DMS 273 treated with DMSO at 0.1 percent for 48 hours (cell line): ENCODE measurements around the gene KCNQ5.

Experiments used
- DNase-seq: peaks from one replicate; lab custom pipeline; 2025; lab: John Stamatoyannopoulos, UW

KCNQ5 gene

DNA sequence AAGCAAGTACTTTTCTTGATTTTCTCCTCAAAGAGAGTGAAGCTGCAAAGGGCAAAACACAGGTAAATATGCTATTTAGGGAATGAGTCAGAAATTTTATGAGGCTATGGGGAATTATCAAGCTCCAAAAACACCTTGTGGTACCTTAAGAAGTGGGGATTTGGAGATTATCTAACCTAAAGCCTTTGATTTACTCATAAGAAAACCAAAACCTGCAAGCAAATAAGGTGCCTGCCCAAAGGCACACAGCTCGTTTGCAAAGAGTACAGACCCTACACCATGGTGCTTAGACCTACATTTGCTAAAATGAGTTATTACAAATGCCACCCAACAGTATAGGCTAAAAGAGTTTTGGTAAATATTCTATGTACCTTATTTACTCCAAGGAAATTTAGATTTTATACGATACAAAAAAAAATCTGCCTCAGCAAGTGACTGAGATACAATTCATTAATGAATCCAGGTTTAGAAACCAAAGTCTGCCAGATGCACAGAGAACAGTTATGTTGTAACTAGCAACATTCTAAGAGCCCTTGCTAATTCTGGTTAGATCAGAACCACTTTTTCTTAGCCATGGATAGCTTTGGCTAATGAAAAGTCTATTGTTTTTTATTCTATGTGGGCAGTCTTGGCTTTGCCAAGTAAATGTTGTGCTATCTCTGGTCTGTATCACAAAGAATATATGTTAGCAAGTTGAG, 501.9 kb downstream of the KCNQ5 start:
- no peak for DNase-seq

DNA sequence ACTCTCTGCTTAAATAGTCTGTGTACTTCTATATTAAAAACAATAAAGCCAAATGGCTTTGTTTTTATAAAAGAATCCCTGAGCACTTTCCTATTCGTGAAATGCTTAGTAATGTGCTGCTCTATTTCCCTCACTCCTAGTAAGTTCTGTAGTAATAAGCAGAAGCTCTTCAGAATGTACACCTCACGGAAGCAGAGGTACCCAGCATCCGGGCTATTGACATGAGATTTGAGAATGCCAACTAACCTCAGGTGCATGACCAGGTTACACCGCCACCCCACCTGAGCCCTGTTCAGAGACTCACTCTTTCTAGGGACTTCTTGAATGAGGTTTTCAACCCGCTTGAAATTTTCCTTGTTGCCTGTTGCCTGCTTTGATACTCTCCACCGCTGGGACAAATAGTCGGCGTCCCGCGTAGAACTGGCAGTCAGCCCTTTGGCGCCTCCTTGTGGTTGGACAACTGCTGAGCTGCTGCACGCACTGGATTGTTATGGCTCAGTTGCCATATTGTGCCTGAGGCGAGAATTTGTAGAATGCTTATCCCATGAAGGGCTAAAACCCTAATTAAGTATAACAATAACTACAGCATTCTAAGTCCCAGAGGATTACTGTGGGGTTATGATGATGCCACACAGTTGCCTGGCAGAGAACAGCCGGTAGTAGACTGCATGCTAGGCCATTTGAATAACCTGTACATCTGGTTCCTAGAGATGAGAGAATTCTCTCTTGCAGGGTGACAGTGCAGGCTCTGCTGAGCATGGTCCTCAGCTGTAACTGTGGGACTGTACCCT, 508.0 kb downstream of the KCNQ5 start:
- peak; percentile 62 for DNase-seq

DNA sequence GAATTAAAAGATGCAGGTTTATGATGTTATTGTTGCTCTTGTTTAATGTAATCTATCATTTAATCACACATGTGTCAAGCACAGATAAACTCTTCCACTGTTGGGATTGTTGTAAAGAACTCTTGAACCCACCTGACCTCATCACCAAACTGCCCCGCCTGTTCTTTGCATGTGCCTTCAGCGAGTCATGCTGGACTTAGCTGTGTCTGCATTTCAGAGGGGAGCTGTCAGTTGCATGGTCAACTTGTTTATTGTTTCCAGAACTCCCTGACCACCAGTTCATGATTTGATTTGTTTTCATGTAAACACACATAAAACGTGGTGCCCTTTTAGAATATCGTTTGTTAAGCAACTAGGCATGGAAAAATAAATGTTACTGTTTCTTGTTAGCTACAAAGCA, 509.8 kb downstream of the KCNQ5 start:
- no peak for DNase-seq

DNA sequence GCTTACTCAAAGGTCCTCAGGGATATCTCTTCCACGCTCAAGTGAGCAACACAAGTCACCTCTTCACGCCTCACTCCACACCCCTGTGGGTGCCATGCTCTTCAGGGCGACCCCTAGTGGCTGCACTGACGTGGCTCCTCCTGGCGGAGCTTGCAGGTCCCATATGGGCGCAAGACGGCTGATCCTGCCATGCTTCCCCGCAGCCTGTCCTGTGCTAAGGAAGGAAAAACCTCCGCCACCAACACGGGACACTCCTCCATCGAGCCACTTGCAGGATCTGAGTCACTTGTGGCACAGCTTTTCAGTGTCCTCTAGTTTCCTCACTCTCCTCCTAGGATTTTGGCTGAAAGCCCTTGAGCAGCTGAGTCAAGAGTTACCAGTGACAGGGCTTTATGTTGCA, 512.7 kb downstream of the KCNQ5 start:
- no peak for DNase-seq

DNA sequence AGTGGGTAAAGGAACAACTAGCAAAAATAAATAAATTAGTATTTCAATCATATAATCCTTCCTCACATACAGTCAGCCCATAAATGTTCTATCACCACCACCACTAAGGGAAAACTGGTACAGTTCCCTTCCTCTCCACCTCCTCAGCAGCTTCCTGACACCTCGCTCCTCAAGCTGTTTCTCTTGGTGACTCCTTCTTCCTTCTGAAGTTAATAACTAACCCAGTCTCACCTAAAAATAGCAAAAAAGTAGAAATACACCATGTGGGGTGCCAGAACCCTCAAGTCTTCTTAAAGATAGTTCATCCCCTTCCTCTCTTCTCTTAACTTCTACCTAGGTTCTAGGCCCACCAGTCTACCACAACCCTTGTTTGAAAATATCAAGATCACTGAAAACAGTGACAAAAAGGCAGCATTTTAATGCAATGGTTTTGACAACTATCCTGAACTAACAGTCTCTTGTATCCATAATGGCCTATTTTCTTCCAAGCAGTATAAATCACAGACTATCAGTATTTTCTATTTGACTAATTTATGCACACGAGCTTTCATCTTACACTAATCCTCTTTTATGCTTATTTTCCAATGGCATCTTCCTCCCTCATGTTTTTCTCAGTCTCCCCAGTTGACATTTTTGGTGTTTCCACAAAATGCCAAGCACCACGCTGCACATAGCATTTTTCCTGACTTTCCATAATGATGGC, 518.0 kb downstream of the KCNQ5 start:
- no peak for DNase-seq

DNA sequence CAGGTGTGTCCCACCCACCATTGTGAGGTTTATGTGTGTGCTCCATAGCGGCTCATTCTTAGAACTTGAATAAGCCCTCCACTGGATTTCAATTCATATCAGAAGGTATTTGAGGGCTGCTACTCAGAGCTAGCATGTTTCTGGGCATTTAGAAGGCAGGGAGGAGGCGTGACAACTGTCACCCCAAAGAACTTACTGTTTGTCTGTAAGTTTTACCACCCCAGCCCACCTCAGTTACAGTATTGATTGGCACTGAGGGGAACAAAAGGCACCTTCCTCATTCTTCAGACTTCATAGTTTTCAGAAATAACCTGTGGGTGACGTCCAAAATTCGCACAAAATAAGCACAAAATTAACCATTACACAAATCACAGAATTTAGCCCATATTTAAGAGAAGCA, 521.7 kb downstream of the KCNQ5 start:
- DNase-seq = no peak

DNA sequence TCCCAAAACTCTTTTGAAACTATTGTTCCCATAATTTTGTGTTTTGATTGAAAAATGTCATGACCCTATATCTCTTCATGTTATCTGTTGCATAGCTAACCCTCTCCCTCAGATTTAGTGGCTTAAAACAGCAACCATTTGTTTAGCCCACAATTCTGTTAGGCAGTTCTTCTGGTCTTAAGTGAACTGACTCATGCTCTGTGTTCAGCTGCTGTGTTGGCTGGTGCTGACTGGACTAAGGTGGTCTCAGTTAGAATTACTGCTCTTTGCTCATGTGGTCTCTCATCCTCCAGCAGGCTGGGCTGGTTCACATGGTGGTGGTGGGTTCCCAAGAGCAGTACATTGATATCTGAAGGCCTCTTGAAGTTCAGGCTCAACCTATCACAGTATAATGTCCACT, 522.7 kb downstream of the KCNQ5 start:
- DNase-seq = no peak

DNA sequence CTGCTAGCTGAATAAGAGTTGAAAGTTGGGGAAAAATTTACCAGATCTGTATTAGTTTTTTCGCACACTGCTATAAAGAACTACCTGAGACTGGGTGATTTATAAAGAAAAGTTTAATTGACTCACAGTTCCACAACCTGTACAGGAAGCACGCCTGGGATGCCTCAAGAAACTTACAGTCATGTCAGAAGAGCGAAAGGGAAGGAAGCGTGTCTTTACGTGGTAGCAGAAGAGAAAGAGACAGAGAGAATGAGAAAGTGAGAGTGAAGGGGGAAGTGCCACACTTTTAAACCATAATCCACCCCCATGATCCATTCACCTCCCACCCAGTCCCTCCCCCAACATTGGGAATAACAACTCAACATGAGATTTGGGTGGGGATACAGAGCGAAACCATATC, 523.8 kb downstream of the KCNQ5 start:
- no peak for DNase-seq

DNA sequence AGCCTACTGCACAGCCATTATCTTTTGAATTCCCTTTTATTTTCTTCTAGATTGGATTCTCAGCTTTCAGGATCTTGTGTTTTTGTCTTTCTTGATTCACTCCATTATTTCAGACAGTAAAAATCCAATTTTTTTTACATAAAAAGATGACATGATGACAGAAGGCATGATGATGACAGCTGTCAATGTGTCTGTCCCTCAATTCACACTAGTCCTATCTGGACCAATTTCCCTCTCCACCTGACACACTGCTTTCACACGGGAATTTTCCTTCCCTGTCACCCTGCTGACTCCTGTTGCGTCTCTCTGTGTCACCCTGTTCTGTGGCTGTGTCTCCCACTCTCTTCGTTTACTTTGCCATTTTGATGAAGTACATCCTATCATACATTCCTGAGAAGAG, 529.9 kb downstream of the KCNQ5 start:
- DNase-seq = no peak

DNA sequence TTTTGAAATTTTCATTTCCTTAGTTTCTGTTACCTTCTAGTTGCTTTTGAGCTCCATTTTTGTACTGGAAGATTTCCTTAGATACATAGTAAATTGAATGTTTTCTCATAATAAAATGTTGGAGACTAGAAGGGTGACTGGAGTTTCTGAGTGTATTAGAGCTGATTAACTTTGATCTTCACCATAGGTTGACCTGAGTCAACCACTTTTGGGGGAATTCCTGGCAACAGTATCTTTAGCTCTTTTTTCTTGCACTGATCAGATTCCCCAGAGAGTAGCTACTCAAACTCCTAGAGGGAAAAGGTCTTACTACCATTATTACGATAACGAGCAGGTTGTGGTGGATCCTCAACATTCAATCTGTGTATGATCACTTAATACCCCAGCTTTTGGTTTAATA, 530.7 kb downstream of the KCNQ5 start:
- no peak for DNase-seq

DNA sequence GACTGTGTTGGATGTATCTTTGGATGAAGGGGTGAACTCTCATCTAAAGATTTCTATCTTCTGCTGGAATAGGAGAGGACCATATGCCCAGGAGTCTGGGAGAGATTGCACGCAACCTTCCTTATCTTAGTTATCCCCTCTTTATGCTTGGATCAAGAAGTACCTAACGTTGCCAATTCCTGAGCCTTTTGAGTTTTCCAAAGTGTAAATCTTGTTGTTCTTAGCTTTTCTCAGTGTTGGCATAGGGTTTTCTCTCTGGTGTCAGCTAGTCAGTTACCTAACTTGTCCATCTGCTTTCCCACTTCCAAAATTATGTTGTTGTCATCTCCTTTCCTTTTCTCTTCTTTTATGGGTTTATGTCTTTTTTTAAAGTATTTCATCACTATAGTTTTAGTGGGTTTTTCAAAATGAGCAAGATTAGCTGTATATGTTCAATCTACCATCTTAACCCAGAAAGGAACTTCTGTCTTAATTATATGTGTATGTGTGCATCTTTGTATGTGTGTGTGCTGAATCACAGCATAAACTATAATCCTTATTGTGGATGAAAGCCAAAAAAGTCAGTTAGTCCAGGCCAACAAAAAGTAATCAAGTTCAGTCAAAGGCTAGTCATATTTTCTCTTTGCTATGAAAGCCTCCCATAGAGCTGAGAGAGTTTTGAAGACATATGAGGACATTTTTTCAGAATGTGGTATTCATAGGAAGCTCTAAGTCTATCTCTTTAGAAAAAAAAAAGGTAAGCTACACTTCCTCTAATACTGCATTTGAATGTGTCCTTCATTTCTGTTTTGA, 531.3 kb downstream of the KCNQ5 start:
- DNase-seq = no peak

DNA sequence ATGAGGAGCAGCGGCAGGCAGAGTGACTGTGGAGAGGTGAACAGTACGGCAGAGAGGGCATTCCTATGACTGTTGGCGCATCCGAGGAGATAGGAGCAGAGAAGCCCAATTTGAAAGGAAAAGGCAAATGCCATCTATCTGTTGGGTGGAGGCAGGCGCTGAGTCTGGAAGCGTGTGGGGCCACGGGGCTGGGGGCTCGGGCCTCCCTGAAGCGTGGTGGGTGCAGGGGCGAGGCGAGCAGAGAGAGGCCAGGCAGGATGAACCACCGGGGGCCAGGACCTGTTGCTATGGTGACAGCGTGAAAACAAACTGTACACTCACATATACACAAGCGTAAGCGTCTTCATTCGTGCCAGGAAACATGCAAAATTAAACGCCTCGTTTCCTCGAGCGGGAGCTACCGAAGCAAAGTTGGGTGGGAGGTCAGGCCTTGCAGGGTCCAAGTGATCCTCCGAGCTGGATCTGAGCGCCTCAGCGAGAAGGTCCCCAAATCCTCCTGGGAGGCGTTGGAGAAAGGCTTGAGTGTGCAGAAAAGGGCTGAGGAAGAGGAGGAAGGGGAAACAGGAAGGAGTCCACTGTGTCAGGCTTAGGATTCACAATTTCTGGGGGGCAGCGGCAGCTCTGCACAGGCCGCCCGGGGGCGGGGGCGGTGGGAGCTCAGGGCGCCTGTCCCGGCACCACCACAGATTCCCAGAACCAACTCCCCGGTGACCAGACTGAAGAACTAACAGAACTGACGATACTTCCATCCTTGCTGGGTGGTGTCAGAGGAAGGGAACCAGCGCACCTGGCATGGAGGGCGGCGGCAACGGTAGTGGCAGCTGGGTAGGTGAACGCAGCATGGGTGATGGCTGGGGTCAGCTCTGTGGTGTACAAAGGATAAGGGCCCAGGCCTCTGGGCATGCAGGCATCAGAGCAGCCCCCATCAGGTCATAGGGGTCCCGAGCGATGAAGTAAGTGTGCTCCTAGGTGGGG, 535.2 kb downstream of the KCNQ5 start:
- no peak for DNase-seq

DNA sequence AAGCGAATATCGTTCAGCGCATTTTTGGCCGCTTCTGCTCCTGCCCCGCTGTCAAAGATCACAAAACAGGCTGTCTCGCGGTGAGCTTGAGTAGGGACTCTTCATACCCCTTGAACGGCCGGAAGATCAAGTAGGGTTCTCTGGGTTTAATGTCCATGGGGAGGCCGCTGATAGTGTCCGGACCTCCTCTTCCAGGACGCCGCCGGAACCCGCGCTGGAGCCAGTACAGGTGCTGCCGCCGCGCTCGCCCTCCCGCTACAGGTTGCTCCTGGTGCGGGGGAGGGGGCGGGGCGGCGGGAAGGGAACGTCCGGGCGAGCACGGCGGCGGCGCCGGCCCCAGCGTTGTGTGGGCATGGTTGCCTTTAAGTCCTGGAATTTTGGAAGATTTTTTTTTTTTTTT, 536.0 kb downstream of the KCNQ5 start:
- no peak for DNase-seq

DNA sequence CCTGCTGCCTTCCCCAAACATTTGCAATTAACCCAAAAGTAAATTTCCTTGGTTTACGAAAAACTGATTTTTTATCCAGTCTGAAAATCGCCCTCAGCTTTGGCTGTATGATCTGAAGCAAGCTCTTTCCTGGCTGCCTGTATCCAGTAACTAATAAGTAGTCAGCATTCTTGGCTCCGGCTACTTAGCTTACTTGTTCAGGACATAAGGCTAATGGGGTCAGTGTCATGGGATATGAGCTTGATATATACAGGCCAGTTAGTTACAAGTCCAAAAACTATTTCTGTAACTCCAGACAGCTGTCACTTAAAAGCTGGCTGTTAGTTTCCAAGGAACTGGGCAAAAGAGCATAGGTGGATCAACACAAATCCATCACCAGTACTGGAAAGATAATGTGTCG, 547.2 kb downstream of the KCNQ5 start:
- DNase-seq = no peak

DNA sequence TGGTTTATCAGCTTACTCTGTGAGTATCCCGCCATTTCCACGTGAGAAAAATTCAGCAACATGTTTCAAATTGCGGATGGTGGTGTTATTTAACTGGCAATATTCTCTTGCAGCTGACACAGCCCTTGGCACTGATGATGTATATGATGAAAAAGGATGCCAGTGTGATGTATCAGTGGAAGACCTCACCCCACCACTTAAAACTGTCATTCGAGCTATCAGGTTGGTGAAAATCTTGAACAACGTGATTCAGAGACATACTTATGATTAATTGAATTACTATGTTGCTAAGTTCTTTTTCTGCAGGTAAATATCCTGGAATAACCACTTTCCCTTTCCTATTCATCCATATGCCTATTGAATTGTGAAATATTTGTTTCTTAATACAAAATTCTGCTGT, 547.8 kb downstream of the KCNQ5 start:
- no peak for DNase-seq

DNA sequence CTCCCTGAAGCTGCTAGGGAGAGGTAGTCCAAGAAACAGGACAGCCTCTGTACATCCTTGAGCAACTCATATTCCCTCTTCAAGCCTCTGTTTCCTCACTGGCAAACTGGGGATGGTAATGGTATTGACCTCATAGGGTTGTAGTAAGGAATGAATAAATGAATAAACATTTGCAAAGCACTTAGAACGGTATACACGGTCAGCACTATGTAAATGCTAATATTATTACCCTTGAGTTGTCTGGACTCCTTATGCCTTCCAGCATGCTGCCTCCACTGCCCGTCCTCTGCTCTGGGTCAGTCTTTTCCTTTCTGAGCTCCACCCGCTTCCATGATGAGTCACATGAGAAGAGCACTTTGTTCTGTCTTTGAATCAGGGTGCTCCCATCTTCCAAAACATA, 552.8 kb downstream of the KCNQ5 start:
- DNase-seq = no peak

DNA sequence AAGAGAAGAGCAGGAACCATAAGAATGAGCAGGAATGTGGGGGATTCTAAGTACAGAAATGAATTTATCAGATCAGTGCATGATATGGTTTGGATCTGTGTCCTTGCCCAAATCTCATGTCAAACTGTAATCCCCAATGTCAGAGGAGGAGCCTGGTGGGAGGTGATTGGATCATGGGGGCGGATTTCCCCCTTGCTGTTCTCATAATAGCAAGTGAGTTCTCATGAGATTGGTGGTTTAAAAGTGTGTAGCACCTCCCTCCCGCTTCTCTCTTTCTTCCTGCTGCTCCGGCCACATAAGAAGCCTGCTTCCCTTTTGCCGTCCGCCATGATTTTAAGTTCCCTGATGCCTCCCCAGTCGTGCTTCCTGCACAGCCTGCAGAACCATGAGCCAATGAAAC, 554.2 kb downstream of the KCNQ5 start:
- DNase-seq = no peak

DNA sequence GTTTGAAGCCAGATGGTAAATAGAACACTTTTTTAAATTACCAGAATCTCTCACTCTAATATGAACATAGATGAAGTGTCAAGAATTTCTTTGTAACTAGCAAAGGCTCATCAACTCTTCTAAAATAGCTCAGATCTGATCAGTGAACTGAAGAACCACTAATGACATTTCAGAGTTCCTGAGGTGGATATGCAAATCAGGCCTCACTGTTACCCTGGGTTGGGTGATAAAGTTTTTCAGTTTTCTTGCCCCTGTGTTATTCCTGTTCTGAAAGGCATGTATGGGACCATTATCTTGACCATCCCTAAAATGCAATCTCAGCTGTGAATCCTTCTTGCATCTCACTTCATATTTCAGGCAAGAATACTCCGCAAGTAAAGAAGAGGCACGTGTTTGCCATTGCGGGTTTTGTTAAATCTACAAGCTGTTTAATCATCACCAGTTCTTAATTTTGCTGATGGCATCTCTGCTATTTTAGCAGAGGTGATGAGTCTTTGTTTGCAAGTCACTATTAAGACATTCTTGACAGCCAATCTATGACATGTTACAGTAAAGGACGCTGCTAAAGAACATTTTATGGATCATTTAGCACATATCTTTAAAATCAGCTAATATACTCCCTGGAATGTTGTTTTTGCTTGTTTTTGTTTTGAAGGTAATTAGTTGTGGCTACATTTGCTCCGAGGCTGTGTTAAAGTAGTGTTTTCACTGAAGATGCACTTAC, 555.5 kb downstream of the KCNQ5 start:
- no peak for DNase-seq

DNA sequence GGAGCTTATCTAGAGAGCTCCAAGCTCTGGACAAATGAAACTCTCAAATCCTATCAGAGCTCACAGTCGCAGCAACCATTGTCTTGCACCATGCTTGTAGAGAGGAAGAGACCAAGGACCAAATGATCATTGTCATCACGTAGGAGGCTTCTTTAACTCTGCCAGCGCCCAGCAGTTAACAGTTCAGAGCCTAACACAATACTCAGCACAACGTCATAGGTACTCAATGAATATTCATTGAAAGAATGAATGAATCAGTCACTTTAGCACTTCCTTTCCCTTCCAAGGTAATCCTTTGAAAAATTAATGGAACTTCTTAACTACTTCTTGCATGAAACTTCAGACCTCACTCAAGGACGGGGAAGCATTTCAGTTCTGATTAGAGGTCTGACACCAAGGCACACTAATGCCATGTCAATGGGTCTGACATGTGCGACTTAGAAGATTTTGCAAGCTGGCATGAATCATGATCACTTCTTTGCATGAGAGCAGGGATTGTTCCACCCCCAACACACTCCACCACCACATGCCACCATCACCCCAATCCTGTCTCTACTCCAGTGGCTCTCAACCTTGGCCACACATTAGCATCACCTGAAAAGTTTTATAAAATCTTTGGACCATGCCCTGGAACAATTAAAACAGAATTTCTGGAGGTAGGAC, 558.3 kb downstream of the KCNQ5 start:
- no peak for DNase-seq
